Ovary (tissue), 3 donors: ENCODE results near the gene OSR1.

Experiments
- POLR2A ChIP-seq: fragments of 450-650 bp; IDR thresholded peaks from one replicate; pipeline ENCODE4 v1.6.1; 2017; ENCODE audit warnings: antibody characterized with exemption, mild to moderate bottlenecking, moderate library complexity
- TF ChIP-seq, protein P1 (sequence below), 3 donors: fragments of 450-650 bp in 2 of 3; fragments of 200-600 bp in 1 of 3; IDR thresholded peaks; one replicate each; pipeline versions ENCODE4 v1.5.1 to v1.8.0; 2016 to 2022; ENCODE audit warnings: antibody characterized with exemption in 3 of 3, mild to moderate bottlenecking in 1 of 3
- donor health status: DM: no; HTN: no; CAD: no.

GRCh38 chr2:19392191-19392590, 33.8 kb upstream of the OSR1 start:
- TF ChIP-seq, protein P1, sequence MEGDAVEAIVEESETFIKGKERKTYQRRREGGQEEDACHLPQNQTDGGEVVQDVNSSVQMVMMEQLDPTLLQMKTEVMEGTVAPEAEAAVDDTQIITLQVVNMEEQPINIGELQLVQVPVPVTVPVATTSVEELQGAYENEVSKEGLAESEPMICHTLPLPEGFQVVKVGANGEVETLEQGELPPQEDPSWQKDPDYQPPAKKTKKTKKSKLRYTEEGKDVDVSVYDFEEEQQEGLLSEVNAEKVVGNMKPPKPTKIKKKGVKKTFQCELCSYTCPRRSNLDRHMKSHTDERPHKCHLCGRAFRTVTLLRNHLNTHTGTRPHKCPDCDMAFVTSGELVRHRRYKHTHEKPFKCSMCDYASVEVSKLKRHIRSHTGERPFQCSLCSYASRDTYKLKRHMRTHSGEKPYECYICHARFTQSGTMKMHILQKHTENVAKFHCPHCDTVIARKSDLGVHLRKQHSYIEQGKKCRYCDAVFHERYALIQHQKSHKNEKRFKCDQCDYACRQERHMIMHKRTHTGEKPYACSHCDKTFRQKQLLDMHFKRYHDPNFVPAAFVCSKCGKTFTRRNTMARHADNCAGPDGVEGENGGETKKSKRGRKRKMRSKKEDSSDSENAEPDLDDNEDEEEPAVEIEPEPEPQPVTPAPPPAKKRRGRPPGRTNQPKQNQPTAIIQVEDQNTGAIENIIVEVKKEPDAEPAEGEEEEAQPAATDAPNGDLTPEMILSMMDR (IDR thresholded peaks at IDR 0.05), result no peak
- TF ChIP-seq POLR2A, result no peak
